HepG2 (cell line): ENCODE results near the gene PMEL. TPM values are rescaled to one million over a fixed set of nuclear protein-coding genes. Genes with fewer than 3 reads are reported as not detected.
A peak's percentile ranks its signal among the peaks of the same experiment; 100 is the strongest.

Experiments
- CBX1 ChIP-seq: IDR thresholded peaks from one replicate; pipeline ENCODE4 v1.6.1; 2016; ENCODE audit warnings: antibody characterized with exemption, low read depth
- CEBPB ChIP-seq: IDR thresholded peaks from 2 replicates; pipeline ENCODE4 v1.6.1; 2011; ENCODE audit warnings: low read depth, low read length, improper control_type of control experiment, borderline replicate concordance
- EED ChIP-seq: sonication (generic); formaldehyde crosslinking; IDR thresholded peaks from 2 replicates; pipeline ENCODE4 v1.5.0; 2020; ENCODE audit warnings: mild to moderate bottlenecking, missing genetic modification reagents
- FOXA1 ChIP-seq, 2 experiments: fragments of 450-650 bp in 1 of 2; sonication (generic) in 1 of 2; formaldehyde crosslinking in 1 of 2; IDR thresholded peaks; 2 replicates each; pipeline versions ENCODE4 v1.4.0 to v1.6.1; 2016 to 2020; ENCODE audit warnings: missing genetic modification reagents in 1 of 2
- FOXJ3 ChIP-seq: sonication (generic); formaldehyde crosslinking; IDR thresholded peaks from 2 replicates; pipeline ENCODE4 v1.4.0; 2020; ENCODE audit warnings: missing genetic modification reagents, mild to moderate bottlenecking, borderline replicate concordance
- FOXK1 ChIP-seq: sonication (generic); formaldehyde crosslinking; IDR thresholded peaks from 2 replicates; pipeline ENCODE4 v1.4.0; 2020; ENCODE audit warnings: low read depth, missing genetic modification reagents, borderline replicate concordance
- GABPA ChIP-seq, 2 experiments: IDR thresholded peaks; 2 replicates each; pipeline ENCODE4 v1.6.1; 2011 to 2016; ENCODE audit warnings: low read depth in 2 of 2, low read length in 1 of 2, missing biosample characterization in 1 of 2, missing genetic modification characterization in 1 of 2
- GFI1 ChIP-seq: sonication (generic); formaldehyde crosslinking; IDR thresholded peaks from 2 replicates; pipeline ENCODE4 v1.5.0; 2020; ENCODE audit warnings: missing genetic modification reagents, mild to moderate bottlenecking, borderline replicate concordance
- HDAC2 ChIP-seq: sonication (generic); formaldehyde crosslinking; IDR thresholded peaks from 2 replicates; pipeline ENCODE4 v1.4.0; 2020; ENCODE audit warnings: missing genetic modification reagents
- HNRNPH1 ChIP-seq: fragments of 200-400 bp; formaldehyde crosslinking; optimal IDR thresholded peaks from 2 replicates; pipeline ENCODE3; 2017; ENCODE audit warnings: mild to moderate bottlenecking, low read depth, low read length
- KDM5B ChIP-seq: sonication (generic); formaldehyde crosslinking; IDR thresholded peaks from 2 replicates; pipeline ENCODE4 v1.4.0; 2020; ENCODE audit warnings: missing genetic modification reagents, mild to moderate bottlenecking, borderline replicate concordance
- MIER3 ChIP-seq: IDR thresholded peaks from 2 replicates; pipeline ENCODE4 v1.6.1; 2016; ENCODE audit warnings: missing compliant biosample characterization, borderline replicate concordance
- MLX ChIP-seq: IDR thresholded peaks from 2 replicates; pipeline ENCODE4 v1.6.1; 2016
- NCOR1 ChIP-seq: fragments of 200-600 bp; sonication (generic); IDR thresholded peaks from 2 replicates; pipeline ENCODE4 v1.7.0; 2017; ENCODE audit warnings: antibody characterized with exemption, low read length, borderline replicate concordance
- POLR2A ChIP-seq, 2 experiments: IDR thresholded peaks; 2 replicates each; pipeline ENCODE4 v1.6.1; 2011; ENCODE audit warnings: low read depth in 2 of 2, low read length in 2 of 2, mild to moderate bottlenecking in 1 of 2, moderate library complexity in 1 of 2; ENCODE audit not compliant: insufficient read depth in 1 of 2
- RARA ChIP-seq: IDR thresholded peaks from 2 replicates; pipeline ENCODE4 v1.6.1; 2016; ENCODE audit warnings: missing genetic modification reagents, missing compliant biosample characterization
- SP140L ChIP-seq: sonication (generic); formaldehyde crosslinking; IDR thresholded peaks from 2 replicates; pipeline ENCODE4 v1.4.0; 2020; ENCODE audit warnings: missing genetic modification reagents, borderline replicate concordance
- SP4 ChIP-seq: sonication (generic); formaldehyde crosslinking; IDR thresholded peaks from 2 replicates; pipeline ENCODE4 v1.8.1; 2023; ENCODE audit warnings: mild to moderate bottlenecking, missing genetic modification reagents
- TERF1 ChIP-seq: sonication (generic); formaldehyde crosslinking; IDR thresholded peaks from 2 replicates; pipeline ENCODE4 v1.8.0; 2022; ENCODE audit warnings: mild to moderate bottlenecking, missing genetic modification reagents, moderate library complexity
- ZFP62 ChIP-seq: sonication (generic); formaldehyde crosslinking; IDR thresholded peaks from 2 replicates; pipeline ENCODE4 v1.4.0; 2020; ENCODE audit warnings: missing genetic modification reagents
- ZNF225 ChIP-seq: sonication (generic); formaldehyde crosslinking; IDR thresholded peaks from 2 replicates; pipeline ENCODE4 v1.4.0; 2020; ENCODE audit warnings: mild to moderate bottlenecking, missing genetic modification reagents
- ZNF3 ChIP-seq: IDR thresholded peaks from 2 replicates; pipeline ENCODE4 v1.7.0; 2017; ENCODE audit warnings: inconsistent platforms
- ZNF605 ChIP-seq: sonication (generic); formaldehyde crosslinking; IDR thresholded peaks from 2 replicates; pipeline ENCODE4 v1.8.0; 2022; ENCODE audit warnings: mild to moderate bottlenecking, missing genetic modification reagents
- ZNF614 ChIP-seq: IDR thresholded peaks from 2 replicates; pipeline ENCODE4 v1.6.1; 2018; ENCODE audit warnings: missing biosample characterization, missing genetic modification reagents, inconsistent platforms, borderline replicate concordance
- ZNF687 ChIP-seq: sonication (generic); formaldehyde crosslinking; IDR thresholded peaks from 2 replicates; pipeline ENCODE4 v1.5.1; 2020; ENCODE audit warnings: mild to moderate bottlenecking, missing genetic modification reagents, moderate library complexity
- ZNF7 ChIP-seq: IDR thresholded peaks from 2 replicates; pipeline ENCODE4 v1.6.1; 2016; ENCODE audit warnings: missing biosample characterization, missing genetic modification reagents
- polyA plus RNA-seq, 8 experiments: library from polyadenylated mRNA; depleted of rRNA in 3 of 8; stranded (reverse) in 7 of 8; unstranded in 1 of 8; fragments of >200 nt; fragmentation: Illumina TruSeq in 4 of 8; extraction: Trizol in 4 of 8; gene quantifications; 2 replicates each; pipeline versions ENCODE4 v1.2.1 to v1.2.3, GENCODE V29; 2011 to 2016; ENCODE audit warnings: low read depth in 4 of 8, missing spikeins in 1 of 8, mixed read lengths in 1 of 8; ENCODE audit not compliant: insufficient read depth in 1 of 8
- total RNA-seq, 5 experiments: library from RNA; depleted of rRNA; stranded (reverse); fragments of >200 nt; fragmentation: Illumina TruSeq; extraction: Trizol; gene quantifications; 2 replicates each; pipeline ENCODE4 v1.2.3, GENCODE V29; 2016; ENCODE audit warnings: low read depth in 1 of 5

The PMEL gene
- total and polyA plus RNA-seq, 2 of the 13 experiments (the other 11 are each of a cell fraction or from before 2014, with no cell fraction given) = 0.49 to 3.3 TPM

GRCh38 chr12:56010111-56010570, 44.3 kb upstream of the PMEL start (continued):
- no peak for TF ChIP-seq ZNF3 (CRISPR knock-in tag)
- TF ChIP-seq KDM5B (CRISPR knock-in tag) = no peak
- peak; percentile 36; the same call in 1 of the 2 replicates for TF ChIP-seq FOXK1 (CRISPR knock-in tag)
- no peak for TF ChIP-seq FOXA1 (IDR thresholded peaks at IDR 0.05)
- peak; percentile 64 for TF ChIP-seq FOXA1 (CRISPR knock-in tag; IDR thresholded peaks at IDR 0.05)
- TF ChIP-seq POLR2A (IDR thresholded peaks at IDR 0.05; ENCODE audit: insufficient read depth in 1 of 2, low read depth in 2 of 2, low read length in 2 of 2) = no peak
- TF ChIP-seq ZNF687 (CRISPR knock-in tag) = no peak
- no peak for TF ChIP-seq SP140L (CRISPR knock-in tag)
- TF ChIP-seq ZFP62 = no peak
- TF ChIP-seq ZNF225 (CRISPR knock-in tag) = no peak
- no peak for TF ChIP-seq MLX
- peak; percentile 50; the same call in 1 of the 2 replicates for TF ChIP-seq ZNF605 (CRISPR knock-in tag)
- TF ChIP-seq CEBPB = peak; percentile 87
- TF ChIP-seq EED (CRISPR knock-in tag) = no peak
- TF ChIP-seq HNRNPH1 = no peak
- TF ChIP-seq GABPA (IDR thresholded peaks at IDR 0.05; ENCODE audit: low read depth, low read length) = no peak
- TF ChIP-seq GABPA (CRISPR knock-in tag; IDR thresholded peaks at IDR 0.05; ENCODE audit: low read depth) = peak; percentile 21; the same call in 1 of the 2 replicates
- TF ChIP-seq FOXJ3 (CRISPR knock-in tag) = no peak
- TF ChIP-seq ZNF7 (CRISPR knock-in tag) = no peak
- TF ChIP-seq NCOR1 = peak; percentile 72
- TF ChIP-seq CBX1 = no peak
- TF ChIP-seq GFI1 (CRISPR knock-in tag) = peak; percentile 99
- TF ChIP-seq SP4 (CRISPR knock-in tag) = no peak
- peak; percentile 52 for TF ChIP-seq ZNF614
- TF ChIP-seq TERF1 (CRISPR knock-in tag) = no peak
- TF ChIP-seq MIER3 = peak; percentile 63; the same call in 1 of the 2 replicates
- TF ChIP-seq RARA (CRISPR knock-in tag) = peak; percentile 78
- peak; percentile 84 for TF ChIP-seq HDAC2
